ENCODE measurements around the gene CELF5. TPM values are rescaled to one million over a fixed set of nuclear protein-coding genes. Genes with fewer than 3 reads are reported as not detected.
A peak's percentile ranks its signal among the peaks of the same experiment; 100 is the strongest.

CELF5 gene
- total RNA-seq, 1 donor from 2014 or later = 2.3 TPM

GRCh38 chr19:3274942-3275582 is 50.6 kb downstream of the CELF5 start:
- H3K36me3 Mint-ChIP-seq (ENCODE audit: low read depth) = no peaks in the 10 kb centered on the region
- no peak overlapping the region for H3K27ac Mint-ChIP-seq (ENCODE audit: unreplicated experiment)
- H3K4me3 Mint-ChIP-seq = no peak overlapping the region
- DNase-seq (ENCODE audit: low read depth, low spot score) = peak; percentile 57
- H3K9me3 Mint-ChIP-seq = no peaks in the 10 kb centered on the region
- TF ChIP-seq CTCF (conservative IDR thresholded peaks at IDR 0.05) = no peak
- peaks cover 11% of the 10 kb centered on the region for H3K4me1 Mint-ChIP-seq
- H3K27me3 Mint-ChIP-seq (ENCODE audit: low read depth) = peaks cover 71% of the 10 kb centered on the region

- H3K27ac Mint-ChIP-seq (ENCODE audit: unreplicated experiment) = no peak overlapping the region
- TF ChIP-seq CTCF (conservative IDR thresholded peaks at IDR 0.05) = peak; percentile 57
- H3K4me3 Mint-ChIP-seq = no peak overlapping the region
- peak; percentile 51 for DNase-seq (ENCODE audit: low read depth, low spot score)
- no peaks in the 10 kb centered on the region for H3K9me3 Mint-ChIP-seq
- peaks cover 11% of the 10 kb centered on the region for H3K4me1 Mint-ChIP-seq
- H3K36me3 Mint-ChIP-seq (ENCODE audit: low read depth) = no peaks in the 10 kb centered on the region
- H3K27me3 Mint-ChIP-seq (ENCODE audit: low read depth) = peaks cover 71% of the 10 kb centered on the region
Observed at GRCh38 chr19:3275583-3276340, 51.3 kb downstream of the CELF5 start.

- Mint-ChIP-seq H3K4me1 (peaks cover 11% of the 10 kb centered on the region), H3K27ac (ENCODE audit: unreplicated experiment) (no peak overlapping the region), H3K9me3 (no peaks in the 10 kb centered on the region), H3K4me3 (no peak overlapping the region), H3K36me3 (ENCODE audit: low read depth) (no peaks in the 10 kb centered on the region), H3K27me3 (ENCODE audit: low read depth) (peaks cover 73% of the 10 kb centered on the region)
- TF ChIP-seq CTCF (conservative IDR thresholded peaks at IDR 0.05) = no peak
- DNase-seq (ENCODE audit: low read depth, low spot score) = no peak
Observed at GRCh38 chr19:3276341-3276799, 51.9 kb downstream of the CELF5 start.

GRCh38 chr19:3277649-3278048 is 53.2 kb downstream of the CELF5 start:
- H3K36me3 Mint-ChIP-seq (ENCODE audit: low read depth) = no peaks in the 10 kb centered on the region
- H3K27me3 Mint-ChIP-seq (ENCODE audit: low read depth) = peaks cover 72% of the 10 kb centered on the region
- peaks cover 11% of the 10 kb centered on the region for H3K4me1 Mint-ChIP-seq
- no peak for TF ChIP-seq CTCF (conservative IDR thresholded peaks at IDR 0.05)
- H3K4me3 Mint-ChIP-seq = no peak overlapping the region
- DNase-seq (ENCODE audit: low read depth, low spot score) = no peak
- H3K9me3 Mint-ChIP-seq = no peaks in the 10 kb centered on the region
- no peak overlapping the region for H3K27ac Mint-ChIP-seq (ENCODE audit: unreplicated experiment)

- Mint-ChIP-seq H3K27ac (ENCODE audit: unreplicated experiment) (no peak overlapping the region), H3K36me3 (ENCODE audit: low read depth) (no peaks in the 10 kb centered on the region), H3K4me3 (no peak overlapping the region), H3K9me3 (no peaks in the 10 kb centered on the region), H3K4me1 (peaks cover 11% of the 10 kb centered on the region), H3K27me3 (ENCODE audit: low read depth) (peaks cover 73% of the 10 kb centered on the region)
- TF ChIP-seq CTCF (conservative IDR thresholded peaks at IDR 0.05) = no peak
- no peak for DNase-seq (ENCODE audit: low read depth, low spot score)
Observed at GRCh38 chr19:3278294-3278693, 53.8 kb downstream of the CELF5 start.
